ENCODE measurements around the gene RGL3.

RGL3 gene

DNA sequence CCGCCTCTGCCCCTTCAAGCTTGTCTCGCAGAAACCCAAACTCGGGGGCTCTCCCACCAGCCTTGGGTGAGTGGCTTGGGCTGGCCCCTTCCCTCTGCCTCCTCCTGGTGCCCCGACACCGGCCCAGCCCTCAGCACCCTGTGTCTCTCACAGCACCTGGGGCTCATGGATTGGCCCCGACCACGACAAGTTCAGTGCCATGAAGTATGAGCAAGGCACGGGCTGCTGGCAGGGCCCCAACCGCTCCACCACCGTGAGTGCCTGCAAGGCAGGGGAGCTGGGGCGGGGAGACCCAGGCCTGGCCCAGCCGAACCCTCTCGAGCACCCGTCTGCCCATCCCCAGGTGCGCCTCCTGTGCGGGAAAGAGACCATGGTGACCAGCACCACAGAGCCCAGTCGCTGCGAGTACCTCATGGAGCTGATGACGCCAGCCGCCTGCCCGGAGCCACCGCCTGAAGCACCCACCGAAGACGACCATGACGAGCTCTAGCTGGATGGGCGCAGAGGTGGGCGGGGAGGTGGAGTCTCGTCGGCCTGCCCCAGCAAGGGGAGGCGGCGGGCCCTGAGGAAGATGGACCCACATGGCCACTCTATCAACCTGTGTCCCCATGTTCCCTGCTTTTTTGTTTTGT lies 29.9 kb upstream of the RGL3 start:
- no peak for DNase-seq (ENCODE audit: low spot score)
- ChIA-PET CTCF (interaction anchor here (0.5 to 0.7 kb wide), 4 partner anchors 60 to 161 kb away, joined by 3 to 4 read pairs (median 4); no protein-coding TSS in a partner anchor), POLR2A (ENCODE audit: low non-redundant PET) (no interaction called here)
- H3K27ac ChIP-seq = peak overlapping the region; percentile 31
- TF ChIP-seq, protein P1, sequence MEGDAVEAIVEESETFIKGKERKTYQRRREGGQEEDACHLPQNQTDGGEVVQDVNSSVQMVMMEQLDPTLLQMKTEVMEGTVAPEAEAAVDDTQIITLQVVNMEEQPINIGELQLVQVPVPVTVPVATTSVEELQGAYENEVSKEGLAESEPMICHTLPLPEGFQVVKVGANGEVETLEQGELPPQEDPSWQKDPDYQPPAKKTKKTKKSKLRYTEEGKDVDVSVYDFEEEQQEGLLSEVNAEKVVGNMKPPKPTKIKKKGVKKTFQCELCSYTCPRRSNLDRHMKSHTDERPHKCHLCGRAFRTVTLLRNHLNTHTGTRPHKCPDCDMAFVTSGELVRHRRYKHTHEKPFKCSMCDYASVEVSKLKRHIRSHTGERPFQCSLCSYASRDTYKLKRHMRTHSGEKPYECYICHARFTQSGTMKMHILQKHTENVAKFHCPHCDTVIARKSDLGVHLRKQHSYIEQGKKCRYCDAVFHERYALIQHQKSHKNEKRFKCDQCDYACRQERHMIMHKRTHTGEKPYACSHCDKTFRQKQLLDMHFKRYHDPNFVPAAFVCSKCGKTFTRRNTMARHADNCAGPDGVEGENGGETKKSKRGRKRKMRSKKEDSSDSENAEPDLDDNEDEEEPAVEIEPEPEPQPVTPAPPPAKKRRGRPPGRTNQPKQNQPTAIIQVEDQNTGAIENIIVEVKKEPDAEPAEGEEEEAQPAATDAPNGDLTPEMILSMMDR (conservative IDR thresholded peaks at IDR 0.05; ENCODE audit: low read depth) = no peak

DNA sequence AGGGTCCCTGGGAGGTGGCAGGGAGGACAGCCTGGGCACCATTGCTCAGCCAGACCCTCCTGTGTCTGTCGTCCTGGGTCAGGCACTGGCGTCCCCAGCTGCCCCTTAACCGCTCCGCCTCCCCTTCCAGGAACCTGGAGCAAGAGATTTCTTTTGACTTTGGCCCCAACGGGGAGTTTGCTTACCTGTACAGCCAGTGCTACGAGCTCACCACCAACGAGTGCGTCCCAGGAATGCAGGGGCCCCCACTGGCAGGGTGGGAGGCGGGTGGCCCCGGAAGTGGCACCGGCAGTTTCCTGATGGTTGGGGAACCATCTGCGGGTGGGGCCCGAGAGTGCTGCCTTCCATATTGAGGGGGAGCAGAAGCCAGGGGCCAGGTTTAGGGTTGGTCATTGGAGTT lies 29.3 kb upstream of the RGL3 start:
- H3K27ac ChIP-seq = peak overlapping the region; percentile 31
- TF ChIP-seq, protein P1 (conservative IDR thresholded peaks at IDR 0.05; ENCODE audit: low read depth) = no peak
- CTCF ChIA-PET = interaction anchor here (0.5 to 0.7 kb wide), 2 partner anchors 66 to 78 kb away, joined by 3 to 4 read pairs; no protein-coding TSS in a partner anchor
- DNase-seq (ENCODE audit: low spot score) = no peak
- POLR2A ChIA-PET (ENCODE audit: low non-redundant PET) = no interaction called here

DNA sequence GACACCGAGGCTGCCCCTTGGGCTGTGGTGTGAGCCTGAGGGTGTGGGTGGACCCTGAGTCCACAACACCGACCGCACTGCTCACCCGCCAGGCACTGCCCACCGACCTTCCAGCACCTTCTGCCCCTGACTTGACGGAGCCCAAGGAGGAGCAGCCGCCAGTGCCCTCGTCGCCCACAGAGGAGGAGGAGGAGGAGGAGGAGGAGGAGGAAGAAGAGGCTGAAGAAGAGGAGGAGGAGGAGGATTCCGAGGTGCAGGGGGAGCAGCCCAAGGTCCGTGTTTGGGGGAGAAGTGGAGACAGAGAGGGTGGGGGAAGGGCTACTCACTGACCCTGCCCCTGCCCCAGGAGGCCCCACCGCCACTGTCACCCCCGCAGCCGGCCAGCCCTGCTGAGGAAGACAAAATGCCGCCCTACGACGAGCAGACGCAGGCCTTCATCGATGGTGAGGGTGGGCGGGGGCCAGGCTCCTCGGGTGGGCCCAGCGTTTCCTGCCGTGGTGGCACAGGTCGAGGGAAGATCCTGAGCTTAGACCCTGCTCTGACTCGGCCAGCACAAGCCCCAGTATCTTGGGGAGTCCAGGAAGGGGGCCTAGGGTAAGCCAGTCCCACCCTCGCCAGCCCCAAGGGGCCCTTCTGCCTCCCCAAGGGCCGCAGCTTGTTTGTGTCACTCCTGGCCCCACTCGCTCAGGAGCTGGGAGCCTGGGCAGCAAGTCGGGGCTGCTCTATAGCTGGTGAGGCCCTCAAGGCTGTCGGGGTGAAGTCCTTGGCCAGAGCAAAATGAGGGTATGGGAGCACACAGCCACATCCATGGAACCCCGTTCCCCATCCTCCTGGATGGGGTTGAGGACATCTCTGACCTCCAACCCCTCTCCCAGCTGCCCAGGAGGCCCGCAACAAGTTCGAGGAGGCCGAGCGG lies 28.5 kb upstream of the RGL3 start:
- POLR2A ChIA-PET (ENCODE audit: low non-redundant PET) = no interaction called here
- peak overlapping the region; percentile 31 for H3K27ac ChIP-seq
- DNase-seq (ENCODE audit: low spot score) = no peak
- CTCF ChIA-PET = interaction anchor here (0.6 to 1.0 kb wide), 2 partner anchors 14 to 67 kb away, joined by 3 to 4 read pairs; no protein-coding TSS in a partner anchor
- TF ChIP-seq, protein P1 (conservative IDR thresholded peaks at IDR 0.05; ENCODE audit: low read depth) = no peak

DNA sequence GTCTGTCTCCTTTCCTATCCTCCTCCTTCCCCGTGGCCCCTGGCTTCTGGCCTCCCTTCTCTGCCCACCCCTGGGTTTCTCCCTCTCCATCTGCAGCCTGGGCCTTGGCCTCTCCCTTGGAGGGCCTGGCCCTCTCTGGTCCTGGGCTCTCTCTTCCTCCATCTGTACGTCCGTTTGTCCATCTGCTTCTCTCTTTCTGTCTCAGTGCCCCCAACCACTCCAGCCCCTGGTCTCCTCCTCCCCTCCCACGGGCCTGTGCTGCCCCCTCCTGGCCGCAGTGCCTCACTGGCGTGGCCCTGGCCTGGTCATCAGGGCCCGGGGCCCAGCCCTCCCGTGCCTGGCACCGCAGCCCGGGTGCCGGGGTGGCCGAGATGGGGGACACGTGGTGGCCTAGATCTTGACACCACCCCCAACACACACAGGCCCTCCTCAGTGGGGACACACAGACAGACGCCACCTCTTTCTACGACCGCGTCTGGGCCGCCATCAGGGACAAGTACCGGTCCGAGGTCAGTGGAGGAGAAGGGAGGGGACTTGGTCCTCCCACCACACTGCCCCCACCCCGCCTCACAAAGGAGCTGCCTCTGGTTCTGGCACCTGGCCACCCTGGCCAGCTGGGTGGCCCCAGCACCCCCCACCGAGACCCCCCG lies 27.7 kb upstream of the RGL3 start:
- DNase-seq (ENCODE audit: low spot score) = no peak
- peak overlapping the region; percentile 95 for H3K27ac ChIP-seq
- ChIA-PET POLR2A (ENCODE audit: low non-redundant PET) (no interaction called here), CTCF (interaction anchor here (1.0 kb wide), 1 partner anchor 66 kb away, joined by 4 read pairs; no protein-coding TSS in a partner anchor)
- TF ChIP-seq, protein P1 (conservative IDR thresholded peaks at IDR 0.05; ENCODE audit: low read depth) = peak; percentile 62

DNA sequence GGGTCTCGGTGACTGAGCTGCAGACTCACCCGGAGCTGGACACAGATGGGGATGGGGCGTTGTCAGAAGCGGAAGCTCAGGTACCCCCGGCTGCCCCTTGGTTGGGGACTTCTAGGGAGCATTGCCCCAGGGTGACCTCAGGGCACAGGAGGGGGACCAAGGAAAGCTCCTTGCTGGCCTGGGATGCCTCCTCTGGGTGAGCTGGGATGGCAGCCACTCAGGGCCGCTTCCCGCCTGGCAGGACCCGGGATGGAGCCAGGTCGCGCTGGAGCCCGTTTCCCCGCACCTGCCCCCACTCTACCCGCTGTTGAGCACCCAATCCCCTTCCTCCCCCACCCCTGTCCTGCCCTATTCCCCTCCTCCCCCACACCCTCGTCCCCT lies 27.1 kb upstream of the RGL3 start:
- no peak for DNase-seq (ENCODE audit: low spot score)
- TF ChIP-seq, protein P1 (conservative IDR thresholded peaks at IDR 0.05; ENCODE audit: low read depth) = no peak
- POLR2A ChIA-PET (ENCODE audit: low non-redundant PET) = no interaction called here
- H3K27ac ChIP-seq = peak overlapping the region; percentile 95
- CTCF ChIA-PET = no interaction called here

DNA sequence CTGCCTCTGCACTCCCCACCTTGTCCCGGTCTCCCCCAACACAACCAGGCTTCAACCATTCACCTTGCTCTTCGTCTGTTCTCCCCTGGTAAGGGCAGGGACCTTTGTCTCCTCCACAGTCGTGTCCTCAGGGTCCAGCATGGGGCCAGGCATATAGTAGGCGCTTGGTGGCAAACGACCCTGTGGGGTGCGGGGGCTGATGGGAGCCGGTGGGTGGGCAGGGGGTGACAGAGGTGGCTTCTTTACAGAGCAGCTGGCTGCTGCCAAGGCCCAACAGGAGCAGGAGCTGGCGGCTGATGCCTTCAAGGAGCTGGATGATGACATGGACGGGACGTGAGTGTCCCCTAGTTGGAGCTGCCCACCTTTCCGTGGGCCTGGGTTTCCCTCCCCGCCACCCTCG lies 26.0 kb upstream of the RGL3 start:
- H3K27ac ChIP-seq = peak overlapping the region; percentile 95
- CTCF ChIA-PET = interaction anchor here (1.5 kb wide), 1 partner anchor 151 kb away, joined by 3 read pairs; no protein-coding TSS in a partner anchor
- TF ChIP-seq, protein P1 (conservative IDR thresholded peaks at IDR 0.05; ENCODE audit: low read depth) = no peak
- POLR2A ChIA-PET (ENCODE audit: low non-redundant PET) = no interaction called here
- no peak for DNase-seq (ENCODE audit: low spot score)

Data from RWPE1 (cell line).